AG04449 (cell line): ENCODE results near the gene DNAJC1.
"Not testable (repeated sequence)": the region's sequence is repeated elsewhere in the genome, so short reads cannot be mapped to it uniquely, and the experiment has no call there.

Experiments used
- CTCF ChIA-PET: fragments of 350-600 bp; formaldehyde crosslinking; extraction: SDS; loops from one replicate; lab custom pipeline; 2021; ENCODE audit warnings: antibody characterized with exemption; lab: Yijun Ruan, JAX
- POLR2A ChIA-PET: fragments of 400-600, 350-600 bp; formaldehyde crosslinking; extraction: SDS; loops from one replicate; lab custom pipeline; 2020; ENCODE audit warnings: antibody characterized with exemption, inconsistent platforms; lab: Yijun Ruan, JAX
- DNase-seq: peaks from one replicate; pipeline ENCODE4 v3.0.0-alpha.2; 2010; ENCODE audit warnings: low read depth, low spot score
- H3K4me3 ChIP-seq: 2 replicates; pipeline ENCODE4 v1.5.1; 2011; ENCODE audit warnings: low read depth, mild to moderate bottlenecking, control low read depth, low read length
- CTCF ChIP-seq: IDR thresholded peaks from one replicate; pipeline ENCODE4 v1.5.1; 2011; ENCODE audit warnings: mild to moderate bottlenecking, moderate library complexity, low read length, control low read depth, inconsistent platforms; ENCODE audit not compliant: insufficient read depth; ENCODE audit errors: missing control alignments

Gene DNAJC1

DNA sequence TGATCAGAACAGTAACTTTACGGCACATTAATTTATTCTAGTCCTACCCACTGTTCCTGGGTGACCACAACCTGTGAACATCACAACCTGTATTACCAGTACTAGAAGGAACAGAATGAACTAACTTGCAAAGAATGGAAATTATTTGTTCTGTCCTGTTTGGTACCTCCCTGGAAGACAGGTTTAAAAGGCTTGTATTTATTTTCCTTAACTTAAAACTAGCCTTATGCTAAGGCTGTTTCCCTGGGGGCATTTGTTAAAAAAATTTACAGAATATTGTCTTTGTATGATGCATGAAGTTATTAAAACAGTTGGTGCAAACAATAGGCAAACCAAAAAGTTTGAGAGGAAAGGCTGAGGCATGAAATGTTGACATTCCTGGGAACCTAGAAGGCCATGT lies 132.7 kb downstream of the DNAJC1 start:
- CTCF ChIA-PET: no interaction called here

DNA sequence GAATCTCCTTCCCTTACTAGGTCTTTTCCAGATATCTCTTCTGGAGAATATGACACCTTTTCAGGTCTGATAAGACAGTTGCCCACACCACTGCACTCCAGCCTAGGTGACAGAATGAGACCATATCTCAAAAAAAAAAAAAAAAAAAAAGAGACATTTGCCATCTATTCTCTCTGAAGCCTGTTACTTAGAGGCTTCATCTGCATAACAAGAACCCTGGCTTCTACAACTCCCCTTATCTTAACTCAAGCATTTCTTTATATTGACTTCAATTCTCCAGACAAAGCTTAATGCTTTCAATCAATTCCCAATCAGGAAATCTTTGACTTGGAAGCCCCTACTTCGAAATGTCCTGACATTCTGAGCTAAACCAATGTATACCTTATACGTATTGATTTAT lies 134.4 kb downstream of the DNAJC1 start:
- H3K4me3 ChIP-seq, POLR2A ChIA-PET, DNase-seq, CTCF ChIA-PET: not testable (repeated sequence)

More for the DNA sequence above, 132.7 kb downstream of the DNAJC1 start:
- H3K4me3 ChIP-seq: no peak overlapping the region
- no peak for TF ChIP-seq CTCF
- POLR2A ChIA-PET: no interaction called here
- no peak for DNase-seq

DNA sequence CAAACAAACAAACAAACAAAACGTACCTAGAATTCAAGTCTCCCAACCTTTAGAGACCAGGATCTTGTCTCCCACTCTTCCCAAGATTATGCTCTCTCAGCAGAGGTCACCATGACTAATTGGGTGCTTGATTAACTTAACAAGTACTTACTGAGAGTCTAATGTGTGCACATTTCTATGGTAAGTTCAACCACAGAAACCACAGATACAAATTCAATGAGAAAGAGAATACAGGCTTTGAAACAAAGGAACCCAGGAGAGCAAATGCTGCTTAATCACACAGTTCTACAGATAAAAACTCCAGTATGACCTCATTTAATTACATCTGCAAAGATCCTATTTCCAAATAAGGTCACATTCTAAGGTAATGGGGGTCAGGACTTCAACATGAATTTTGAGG lies 142.8 kb downstream of the DNAJC1 start:
- CTCF ChIA-PET: no interaction called here
- TF ChIP-seq CTCF: no peak
- H3K4me3 ChIP-seq: no peak overlapping the region
- DNase-seq: no peak
- POLR2A ChIA-PET: no interaction called here

GRCh38 chr10:21858455-21858854 lies 145.1 kb downstream of the DNAJC1 start:
- POLR2A ChIA-PET: no interaction called here
- no peak overlapping the region for H3K4me3 ChIP-seq
- no peak for DNase-seq
- TF ChIP-seq CTCF: no peak
- CTCF ChIA-PET: no interaction called here

- TF ChIP-seq CTCF: no peak
- H3K4me3 ChIP-seq: no peak overlapping the region
- DNase-seq: no peak
- CTCF ChIA-PET: no interaction called here
- POLR2A ChIA-PET: no interaction called here
Measured at GRCh38 chr10:21849607-21850006, 153.9 kb downstream of the DNAJC1 start.

DNA sequence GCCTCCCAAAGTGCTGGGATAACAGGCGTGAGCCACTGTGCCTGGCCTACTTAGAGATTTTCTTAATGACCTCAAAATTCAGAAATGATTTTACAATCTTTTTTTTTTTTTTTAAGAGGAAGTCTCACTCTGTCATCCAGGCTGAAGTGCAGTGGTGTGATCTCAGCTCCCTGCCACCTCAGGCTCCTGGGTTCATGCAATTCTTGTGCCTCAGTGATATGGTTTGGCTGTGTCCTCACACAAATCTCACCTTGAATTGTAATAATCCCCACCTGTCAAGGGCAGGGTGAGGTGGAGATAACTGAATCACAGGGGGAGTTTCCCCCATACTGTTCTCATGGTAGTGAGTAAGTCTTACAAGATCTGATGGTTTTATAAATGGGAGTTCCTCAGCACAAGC lies 159.9 kb downstream of the DNAJC1 start:
- ChIA-PET POLR2A (no interaction called here), CTCF (interaction anchor here (0.9 kb wide), 1 partner anchor 111 kb away, joined by 3 read pairs; no protein-coding TSS in a partner anchor)
- no peak for DNase-seq
- no peak overlapping the region for H3K4me3 ChIP-seq
- no peak for TF ChIP-seq CTCF

DNA sequence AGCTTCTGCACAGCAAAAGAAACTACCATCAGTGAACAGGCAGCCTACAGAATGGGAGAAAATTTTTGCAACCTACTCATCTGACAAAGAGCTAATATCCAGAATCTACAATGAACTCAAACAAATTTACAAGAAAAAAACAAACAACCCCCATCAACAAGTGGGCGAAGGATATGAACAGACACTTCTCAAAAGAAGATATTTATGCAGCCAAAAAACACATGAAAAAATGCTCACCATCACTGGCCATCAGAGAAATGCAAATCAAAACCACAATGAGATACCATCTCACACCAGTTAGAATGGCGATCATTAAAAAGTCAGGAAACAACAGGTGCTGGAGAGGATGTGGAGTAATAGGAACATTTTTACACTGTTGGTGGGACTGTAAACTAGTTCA lies 162.3 kb downstream of the DNAJC1 start:
- POLR2A ChIA-PET, CTCF ChIA-PET, DNase-seq, H3K4me3 ChIP-seq: not testable (repeated sequence)

DNA sequence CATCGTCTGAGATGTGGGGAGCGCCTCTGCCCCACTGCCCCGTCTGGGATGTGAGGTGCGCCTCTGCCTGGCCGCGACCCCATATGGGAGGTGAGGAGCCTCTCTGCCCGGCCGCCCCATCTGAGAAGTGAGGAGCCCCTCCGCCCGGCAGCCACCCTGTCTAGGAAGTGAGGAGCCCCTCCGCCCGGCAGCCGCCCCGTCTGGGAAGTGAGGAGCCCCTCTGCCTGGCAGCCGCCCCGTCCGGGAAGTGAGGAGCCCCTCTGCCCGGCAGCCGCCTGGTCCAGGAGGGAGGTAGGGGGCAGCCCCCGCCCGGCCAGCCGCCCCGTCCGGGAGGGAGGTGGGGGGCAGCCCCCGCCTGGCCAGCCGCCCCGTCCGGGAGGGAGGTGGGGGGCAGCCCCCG lies 166.0 kb downstream of the DNAJC1 start:
- POLR2A ChIA-PET, DNase-seq, CTCF ChIA-PET: not testable (repeated sequence)

GRCh38 chr10:21834574-21834973 lies 169.0 kb downstream of the DNAJC1 start:
- POLR2A ChIA-PET, CTCF ChIA-PET: not testable (repeated sequence)

More for the DNA sequence above, 166.0 kb downstream of the DNAJC1 start:
- H3K4me3 ChIP-seq: not testable (repeated sequence)

More at GRCh38 chr10:21834574-21834973, 169.0 kb downstream of the DNAJC1 start:
- not testable (repeated sequence) for DNase-seq, H3K4me3 ChIP-seq
